Trophoblast cell (in vitro differentiated cells and primary cell): ENCODE measurements around the gene MRPL4.
A peak's percentile ranks its signal among the peaks of the same experiment; 100 is the strongest.

Experiments
- DNase-seq, 2 donors: peaks; one replicate each; pipeline ENCODE4 v3.0.0-alpha.2; 2016
- H2AFZ ChIP-seq: 2 replicates; pipeline ENCODE4 v1.6.1; 2013; ENCODE audit warnings: low read length, moderate library complexity, mild to moderate bottlenecking; ENCODE audit not compliant: insufficient read depth, poor library complexity
- H2AK5ac ChIP-seq: 2 replicates; pipeline ENCODE4 v1.6.1; 2013; ENCODE audit warnings: mild to moderate bottlenecking, low read length
- H2BK120ac ChIP-seq: 2 replicates; pipeline ENCODE4 v1.6.1; 2013; ENCODE audit warnings: low read length, mild to moderate bottlenecking, moderate library complexity; ENCODE audit not compliant: insufficient read depth, poor library complexity
- H2BK12ac ChIP-seq: 2 replicates; pipeline ENCODE4 v1.6.1; 2013; ENCODE audit warnings: mild to moderate bottlenecking, low read length, moderate library complexity
- H2BK5ac ChIP-seq: 2 replicates; pipeline ENCODE4 v1.6.1; 2013; ENCODE audit warnings: low read length, low read depth, moderate library complexity, mild to moderate bottlenecking; ENCODE audit not compliant: poor library complexity
- H3K14ac ChIP-seq: 2 replicates; pipeline ENCODE4 v1.6.1; 2013; ENCODE audit warnings: mild to moderate bottlenecking, low read length
- H3K18ac ChIP-seq: 2 replicates; pipeline ENCODE4 v1.6.1; 2013; ENCODE audit warnings: mild to moderate bottlenecking, low read length
- H3K23ac ChIP-seq: 2 replicates; pipeline ENCODE4 v1.6.1; 2013; ENCODE audit warnings: low read length
- H3K27ac ChIP-seq: 2 replicates; pipeline ENCODE4 v1.5.1; 2013; ENCODE audit warnings: low read depth, mild to moderate bottlenecking, inconsistent platforms, low read length, moderate library complexity
- H3K27me3 ChIP-seq: 2 replicates; pipeline ENCODE4 v1.6.1; 2013; ENCODE audit warnings: inconsistent platforms, mild to moderate bottlenecking, low read length, moderate library complexity; ENCODE audit not compliant: insufficient read depth
- H3K36me3 ChIP-seq, 2 experiments: 1 replicate in 1 of 2; 2 replicates in 1 of 2; pipeline ENCODE4 v1.6.1; 2013; ENCODE audit warnings: low read length in 2 of 2, mild to moderate bottlenecking in 2 of 2, moderate library complexity in 1 of 2; ENCODE audit not compliant: insufficient read depth in 2 of 2, control insufficient read depth in 1 of 2
- H3K4ac ChIP-seq: 2 replicates; pipeline ENCODE4 v1.6.1; 2013; ENCODE audit warnings: low read depth, mild to moderate bottlenecking, low read length, moderate library complexity
- H3K4me1 ChIP-seq, 2 experiments: 1 replicate in 1 of 2; 2 replicates in 1 of 2; pipeline ENCODE4 v1.6.1; 2013; ENCODE audit warnings: low read length in 2 of 2, mild to moderate bottlenecking in 2 of 2, moderate library complexity in 1 of 2; ENCODE audit not compliant: insufficient read depth in 2 of 2, control insufficient read depth in 1 of 2
- H3K4me2 ChIP-seq: 2 replicates; pipeline ENCODE4 v1.6.1; 2013; ENCODE audit warnings: inconsistent platforms, mild to moderate bottlenecking, low read length, moderate library complexity
- H3K4me3 ChIP-seq: 2 replicates; pipeline ENCODE4 v1.5.1; 2013; ENCODE audit warnings: mild to moderate bottlenecking, low read depth, low read length, inconsistent platforms
- H3K79me1 ChIP-seq: one replicate; pipeline ENCODE4 v1.6.1; 2013; ENCODE audit warnings: low read length
- H3K79me2 ChIP-seq: 2 replicates; pipeline ENCODE4 v1.6.1; 2013; ENCODE audit warnings: low read length, mild to moderate bottlenecking; ENCODE audit not compliant: control insufficient read depth, insufficient read depth, poor library complexity
- H3K9ac ChIP-seq: 2 replicates; pipeline ENCODE4 v1.6.1; 2013; ENCODE audit warnings: mild to moderate bottlenecking, low read length
- H3K9me3 ChIP-seq: 2 replicates; pipeline ENCODE4 v1.6.1; 2013; ENCODE audit warnings: low read depth, mild to moderate bottlenecking, control low read depth, inconsistent platforms, low read length; ENCODE audit not compliant: insufficient read depth
- H4K12ac ChIP-seq: 2 replicates; pipeline ENCODE4 v1.6.1; 2013; ENCODE audit warnings: low read depth, mild to moderate bottlenecking, low read length, moderate library complexity
- H4K8ac ChIP-seq: 2 replicates; pipeline ENCODE4 v1.6.1; 2013; ENCODE audit warnings: low read depth, mild to moderate bottlenecking, low read length, moderate library complexity
- H4K91ac ChIP-seq: one replicate; pipeline ENCODE4 v1.6.1; 2013; ENCODE audit warnings: low read depth, mild to moderate bottlenecking, low read length, moderate library complexity
- WGBS: extraction: QIAGEN DNeasy Blood & Tissue Kit; methylation state at CpG from one replicate; pipeline ENCODE4 v1.1.7; 2013; ENCODE audit warnings: missing lambda C conversion rate; ENCODE audit not compliant: insufficient read length, insufficient coverage; ENCODE audit errors: extremely low coverage; 5-methylcytosine and 5-hydroxymethylcytosine counted together

The MRPL4 gene

DNA sequence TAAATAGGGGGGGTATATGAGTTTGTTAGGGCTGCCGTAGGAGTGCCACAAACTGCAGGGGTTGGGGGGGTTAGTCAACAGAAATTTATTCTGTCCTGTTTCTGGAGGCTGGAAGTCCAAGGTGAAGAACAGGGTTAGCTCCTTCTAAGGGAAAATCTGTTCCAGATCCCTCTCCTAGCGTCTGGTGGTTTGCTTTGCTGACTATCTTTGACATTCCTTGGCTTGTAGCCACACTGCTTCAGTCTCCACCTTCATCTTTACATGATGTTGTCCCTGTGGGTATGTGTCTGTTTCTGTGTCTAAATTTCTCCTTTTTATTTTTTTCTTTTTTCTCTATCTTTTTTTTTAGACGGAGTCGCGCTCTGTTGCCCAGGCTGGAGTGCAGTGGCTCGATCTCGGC is 10.8 kb downstream of the MRPL4 start:
- no peak overlapping the region for H3K14ac ChIP-seq
- H4K91ac ChIP-seq = no peak overlapping the region
- no peak overlapping the region for H2AK5ac ChIP-seq
- no peak for DNase-seq
- no peak overlapping the region for H2BK12ac ChIP-seq
- no peak overlapping the region for H4K8ac ChIP-seq
- H3K79me2 ChIP-seq = no peaks in the 10 kb centered on the region
- no peak overlapping the region for H3K27ac ChIP-seq
- H3K4ac ChIP-seq = no peak overlapping the region
- H3K23ac ChIP-seq = no peak overlapping the region
- H3K18ac ChIP-seq = no peak overlapping the region
- no CpG with 5 or more reads among the region's 7 CpGs for WGBS
- H2BK120ac ChIP-seq = no peak overlapping the region
- H3K36me3 ChIP-seq = peaks cover 16 to 17% of the 10 kb centered on the region in 2 experiments
- no peaks in the 10 kb centered on the region for H3K27me3 ChIP-seq
- H3K9me3 ChIP-seq = no peaks in the 10 kb centered on the region
- H3K9ac ChIP-seq = no peak overlapping the region
- H3K4me2 ChIP-seq = no peak overlapping the region
- H4K12ac ChIP-seq = no peak overlapping the region
- H3K4me3 ChIP-seq = no peak overlapping the region
- no peak overlapping the region for H2BK5ac ChIP-seq
- no peak overlapping the region for H2AFZ ChIP-seq
- H3K4me1 ChIP-seq = no peaks in the 10 kb centered on the region
- H3K79me1 ChIP-seq = no peaks in the 10 kb centered on the region

- DNase-seq = no peak
- Histone ChIP-seq H2BK5ac (no peak overlapping the region), H4K8ac (no peak overlapping the region), H3K23ac (no peak overlapping the region), H3K9ac (no peak overlapping the region), H3K36me3 (no peaks in the 10 kb centered on the region), H3K4me3 (no peak overlapping the region), H3K4me2 (no peak overlapping the region), H3K79me1 (peaks cover 2% of the 10 kb centered on the region), H3K27ac (no peak overlapping the region), H3K27me3 (no peaks in the 10 kb centered on the region), H2AK5ac (no peak overlapping the region), H2AFZ (no peak overlapping the region), H3K9me3 (no peaks in the 10 kb centered on the region), H3K18ac (no peak overlapping the region), H3K14ac (no peak overlapping the region), H4K12ac (no peak overlapping the region), H2BK120ac (no peak overlapping the region), H3K79me2 (no peaks in the 10 kb centered on the region), H3K4ac (no peak overlapping the region), H3K4me1 (peaks cover 13 to 14% of the 10 kb centered on the region in 2 experiments), H2BK12ac (no peak overlapping the region), H4K91ac (no peak overlapping the region)
- WGBS = no CpG with 5 or more reads among the region's 7 CpGs
These were observed 14.7 kb downstream of the MRPL4 start for GRCh38 chr19:10266706-10267105.

DNA sequence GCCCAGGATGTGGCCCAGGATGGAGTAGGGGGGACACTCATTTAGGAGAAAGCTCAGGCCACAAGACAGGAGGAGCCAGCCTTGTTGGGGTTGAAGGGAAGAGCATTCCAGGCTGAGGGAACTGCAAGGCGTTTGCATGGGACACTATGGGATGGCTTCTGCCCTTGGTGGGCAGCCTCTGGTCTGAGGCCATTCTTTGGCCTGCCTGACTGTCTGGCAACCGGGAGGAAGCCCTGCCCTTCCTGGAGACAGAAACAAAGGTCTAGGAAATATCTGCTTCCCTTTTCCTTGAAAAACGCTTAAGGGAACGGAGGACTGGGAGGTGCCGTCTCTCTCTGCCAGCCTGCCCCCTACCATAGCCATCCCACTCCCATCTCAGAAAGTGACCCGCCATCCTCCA is 16.1 kb downstream of the MRPL4 start:
- H4K12ac ChIP-seq = no peak overlapping the region
- no peak overlapping the region for H2AFZ ChIP-seq
- H2BK120ac ChIP-seq = no peak overlapping the region
- WGBS = no CpG with 5 or more reads among the region's 6 CpGs
- peaks cover 2% of the 10 kb centered on the region for H3K79me1 ChIP-seq
- no peak overlapping the region for H2AK5ac ChIP-seq
- no peak overlapping the region for H3K14ac ChIP-seq
- H3K36me3 ChIP-seq = no peaks in the 10 kb centered on the region
- H3K9me3 ChIP-seq = no peaks in the 10 kb centered on the region
- no peak overlapping the region for H3K27ac ChIP-seq
- H3K4me3 ChIP-seq = no peak overlapping the region
- H3K4me1 ChIP-seq = peaks cover 13 to 14% of the 10 kb centered on the region in 2 experiments
- no peak overlapping the region for H2BK5ac ChIP-seq
- no peak overlapping the region for H4K91ac ChIP-seq
- H3K18ac ChIP-seq = no peak overlapping the region
- H2BK12ac ChIP-seq = no peak overlapping the region
- no peak overlapping the region for H3K4me2 ChIP-seq
- peak overlapping the region; percentile 21 for H4K8ac ChIP-seq
- no peak overlapping the region for H3K23ac ChIP-seq
- no peak for DNase-seq
- H3K27me3 ChIP-seq = no peaks in the 10 kb centered on the region
- H3K79me2 ChIP-seq = no peaks in the 10 kb centered on the region
- no peak overlapping the region for H3K9ac ChIP-seq
- no peak overlapping the region for H3K4ac ChIP-seq

- Histone ChIP-seq H3K4me3 (no peak overlapping the region), H4K12ac (peak overlapping the region; percentile 72), H3K18ac (no peak overlapping the region), H2AK5ac (peak overlapping the region; percentile 20), H3K14ac (peak overlapping the region; percentile 37), H3K23ac (no peak overlapping the region), H3K4ac (peak overlapping the region; percentile 25), H3K9me3 (no peaks in the 10 kb centered on the region), H2BK12ac (no peak overlapping the region), H4K91ac (peak overlapping the region; percentile 57), H2BK120ac (peak overlapping the region; percentile 18), H3K36me3 (no peaks in the 10 kb centered on the region), H3K27ac (no peak overlapping the region), H3K4me1 (peaks cover 13 to 14% of the 10 kb centered on the region in 2 experiments), H3K79me1 (peaks cover 2% of the 10 kb centered on the region), H3K9ac (no peak overlapping the region), H2AFZ (peak overlapping the region; percentile 79), H3K27me3 (no peaks in the 10 kb centered on the region), H3K4me2 (peak overlapping the region; percentile 59), H4K8ac (peak overlapping the region; percentile 84), H3K79me2 (no peaks in the 10 kb centered on the region), H2BK5ac (no peak overlapping the region)
- DNase-seq = peak; percentile 79 to 86
- no CpG with 5 or more reads among the region's 59 CpGs for WGBS
These were observed 17.5 kb downstream of the MRPL4 start for GRCh38 chr19:10269333-10270179.
